ENCODE results near the gene ZNF773.
"Not testable (repeated sequence)": the region's sequence is repeated elsewhere in the genome, so short reads cannot be mapped to it uniquely, and the experiment has no call there.

The ZNF773 gene

GRCh38 chr19:57506163-57506562 lies 6.4 kb downstream of the ZNF773 start:
- H2AFZ ChIP-seq (ENCODE audit: low read length, unreplicated experiment) = no peak overlapping the region
- H3K36me3 ChIP-seq (ENCODE audit: insufficient read depth, low read length) = peaks cover 43% of the 10 kb centered on the region
- no peak overlapping the region for H3K27ac ChIP-seq (ENCODE audit: low read depth, low read length)
- H3K4me1 ChIP-seq (ENCODE audit: control insufficient read depth, insufficient read depth, low read length, unreplicated experiment) = no peaks in the 10 kb centered on the region
- H3K27me3 ChIP-seq (ENCODE audit: insufficient read depth, low read length) = no peaks in the 10 kb centered on the region
- H3K79me2 ChIP-seq (ENCODE audit: control insufficient read depth, insufficient read depth, low read length, unreplicated experiment) = peaks cover 18% of the 10 kb centered on the region
- no peak overlapping the region for H3K4me3 ChIP-seq (ENCODE audit: low read depth, low read length)

DNA sequence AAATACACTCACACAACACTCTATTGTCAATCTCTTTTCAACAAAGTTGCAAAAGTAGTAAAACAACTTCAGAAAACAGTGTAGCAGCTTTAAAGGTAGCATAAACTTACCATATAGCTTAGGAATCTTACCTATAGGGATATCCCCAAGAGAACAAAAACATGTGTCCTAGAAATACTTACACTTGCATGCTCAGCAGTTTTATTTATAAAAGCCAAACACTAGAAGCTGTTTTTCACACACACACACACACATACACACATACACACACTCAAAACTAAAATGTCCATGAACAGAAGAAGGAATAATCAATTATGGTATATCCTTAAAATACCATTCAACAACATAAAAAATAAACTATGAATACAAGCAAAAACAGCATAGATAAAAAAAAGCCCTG lies 11.7 kb downstream of the ZNF773 start:
- Histone ChIP-seq H3K36me3 (ENCODE audit: insufficient read depth, low read length) (peaks cover 47% of the 10 kb centered on the region), H3K79me2 (ENCODE audit: control insufficient read depth, insufficient read depth, low read length, unreplicated experiment) (no peaks in the 10 kb centered on the region), H3K27ac (ENCODE audit: low read depth, low read length) (no peak overlapping the region)

DNA sequence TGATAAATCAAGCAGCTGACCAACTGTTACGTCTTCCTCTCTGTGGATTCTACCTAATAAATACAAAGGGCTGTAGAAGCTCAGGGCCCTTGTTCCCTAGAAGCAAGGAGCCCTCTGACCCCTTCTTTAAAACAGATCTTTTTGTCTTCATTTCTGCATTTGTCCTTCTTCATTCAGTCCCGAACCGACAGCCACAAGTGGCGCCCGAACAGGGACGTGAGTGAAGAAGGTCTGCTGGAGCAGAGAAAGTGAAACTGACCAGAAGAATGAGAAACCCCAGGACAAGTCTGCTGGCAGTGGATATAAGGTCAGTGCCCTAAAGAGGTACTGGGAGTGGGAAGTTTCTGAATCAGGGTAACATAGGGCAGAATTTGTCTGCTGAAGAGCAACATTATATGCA lies 13.1 kb downstream of the ZNF773 start:
- no peaks in the 10 kb centered on the region for H3K79me2 ChIP-seq (ENCODE audit: control insufficient read depth, insufficient read depth, low read length, unreplicated experiment)
- H3K4me1 ChIP-seq (ENCODE audit: control insufficient read depth, insufficient read depth, low read length, unreplicated experiment) = no peaks in the 10 kb centered on the region
- no peak overlapping the region for H3K27ac ChIP-seq (ENCODE audit: low read depth, low read length)
- H2AFZ ChIP-seq (ENCODE audit: low read length, unreplicated experiment) = no peak overlapping the region
- peaks cover 36% of the 10 kb centered on the region for H3K36me3 ChIP-seq (ENCODE audit: insufficient read depth, low read length)
- no peaks in the 10 kb centered on the region for H3K27me3 ChIP-seq (ENCODE audit: insufficient read depth, low read length)
- H3K4me3 ChIP-seq (ENCODE audit: low read depth, low read length) = no peak overlapping the region

More for the DNA sequence above, 11.7 kb downstream of the ZNF773 start:
- Histone ChIP-seq H2AFZ (ENCODE audit: low read length, unreplicated experiment) (no peak overlapping the region), H3K4me3 (ENCODE audit: low read depth, low read length) (no peak overlapping the region), H3K27me3 (ENCODE audit: insufficient read depth, low read length) (no peaks in the 10 kb centered on the region), H3K4me1 (ENCODE audit: control insufficient read depth, insufficient read depth, low read length, unreplicated experiment) (no peaks in the 10 kb centered on the region)

GRCh38 chr19:57515255-57515654 lies 15.5 kb downstream of the ZNF773 start:
- Histone ChIP-seq H3K27ac (ENCODE audit: low read depth, low read length) (no peak overlapping the region), H3K27me3 (ENCODE audit: insufficient read depth, low read length) (no peaks in the 10 kb centered on the region), H2AFZ (ENCODE audit: low read length, unreplicated experiment) (no peak overlapping the region), H3K4me1 (ENCODE audit: control insufficient read depth, insufficient read depth, low read length, unreplicated experiment) (no peaks in the 10 kb centered on the region), H3K4me3 (ENCODE audit: low read depth, low read length) (no peak overlapping the region), H3K79me2 (ENCODE audit: control insufficient read depth, insufficient read depth, low read length, unreplicated experiment) (no peaks in the 10 kb centered on the region), H3K36me3 (ENCODE audit: insufficient read depth, low read length) (peaks cover 21% of the 10 kb centered on the region)

- H2AFZ ChIP-seq (ENCODE audit: low read length, unreplicated experiment); H3K4me1 ChIP-seq (ENCODE audit: control insufficient read depth, insufficient read depth, low read length, unreplicated experiment); H3K4me3 ChIP-seq (ENCODE audit: low read depth, low read length); H3K79me2 ChIP-seq (ENCODE audit: control insufficient read depth, insufficient read depth, low read length, unreplicated experiment); H3K27me3 ChIP-seq (ENCODE audit: insufficient read depth, low read length); H3K27ac ChIP-seq (ENCODE audit: low read depth, low read length): not testable (repeated sequence)
- H3K36me3 ChIP-seq (ENCODE audit: insufficient read depth, low read length) = peaks cover 15% of the 10 kb centered on the region
These were observed 18.3 kb downstream of the ZNF773 start for GRCh38 chr19:57518021-57518420.

DNA sequence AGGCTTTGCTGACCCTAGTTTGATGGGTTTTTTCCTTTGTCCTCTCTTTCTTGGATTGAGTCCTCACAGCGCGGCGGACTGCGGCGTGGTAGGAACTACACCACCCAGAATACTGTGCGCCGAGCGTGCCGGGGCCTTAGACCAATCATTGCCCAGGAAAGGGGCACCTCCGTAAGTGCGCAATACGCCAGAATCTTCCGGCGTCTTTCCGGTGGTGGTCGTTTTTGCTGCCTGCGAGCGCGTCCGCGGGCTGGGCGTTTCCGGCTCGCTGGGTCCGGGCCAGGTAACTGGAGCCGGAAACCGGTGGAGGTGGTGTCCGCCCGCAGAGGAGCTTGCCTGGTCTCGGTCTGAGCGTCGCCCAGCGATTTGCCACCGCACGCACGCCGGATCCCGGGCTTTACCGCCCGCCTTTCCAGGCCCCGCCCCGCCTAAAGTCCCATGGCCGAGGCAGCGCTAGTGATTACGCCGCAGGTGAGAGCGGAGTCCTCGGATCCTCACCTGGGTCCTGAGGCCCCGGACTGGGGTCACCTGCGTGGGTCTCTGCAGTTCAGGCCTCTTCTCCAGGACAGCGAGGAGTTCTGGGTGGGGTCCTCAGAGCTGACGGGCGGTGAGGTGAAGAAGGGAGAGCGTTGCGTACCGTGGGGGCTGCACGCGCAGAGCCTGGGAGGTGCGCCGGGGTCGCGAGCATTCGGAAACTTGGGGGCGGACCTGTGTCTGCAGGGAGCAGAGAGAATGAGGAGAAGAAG lies 27.6 kb downstream of the ZNF773 start, which contains the start of gene ZNF549:
TSS of gene ZNF549 (plus strand) at position 221 of the 746 bp plus-strand sequence. CDS start at position 439, 218 bp downstream.
- peak within 1 kb of the TSS; percentile 74 for H2AFZ ChIP-seq (ENCODE audit: low read length, unreplicated experiment)
- H3K4me3 ChIP-seq (ENCODE audit: low read depth, low read length) = peak within 1 kb of the TSS; percentile 88
- no peaks in the 10 kb centered on the region for H3K27me3 ChIP-seq (ENCODE audit: insufficient read depth, low read length)
- peaks cover 19% of the 10 kb centered on the region for H3K36me3 ChIP-seq (ENCODE audit: insufficient read depth, low read length)
- H3K79me2 ChIP-seq (ENCODE audit: control insufficient read depth, insufficient read depth, low read length, unreplicated experiment) = peaks cover 16% of the 10 kb centered on the region
- peaks cover 6% of the 10 kb centered on the region for H3K4me1 ChIP-seq (ENCODE audit: control insufficient read depth, insufficient read depth, low read length, unreplicated experiment)
- no peak within 1 kb of the TSS for H3K27ac ChIP-seq (ENCODE audit: low read depth, low read length)

- Histone ChIP-seq H3K27ac (ENCODE audit: low read depth, low read length) (no peak overlapping the region), H3K79me2 (ENCODE audit: control insufficient read depth, insufficient read depth, low read length, unreplicated experiment) (no peaks in the 10 kb centered on the region), H3K27me3 (ENCODE audit: insufficient read depth, low read length) (no peaks in the 10 kb centered on the region), H3K4me1 (ENCODE audit: control insufficient read depth, insufficient read depth, low read length, unreplicated experiment) (no peaks in the 10 kb centered on the region), H2AFZ (ENCODE audit: low read length, unreplicated experiment) (no peak overlapping the region), H3K36me3 (ENCODE audit: insufficient read depth, low read length) (peaks cover 77% of the 10 kb centered on the region), H3K4me3 (ENCODE audit: low read depth, low read length) (no peak overlapping the region)
These were observed 38.3 kb downstream of the ZNF773 start for GRCh38 chr19:57537953-57538547.

- Histone ChIP-seq H2AFZ (ENCODE audit: low read length, unreplicated experiment) (no peak overlapping the region), H3K27ac (ENCODE audit: low read depth, low read length) (no peak overlapping the region), H3K4me1 (ENCODE audit: control insufficient read depth, insufficient read depth, low read length, unreplicated experiment) (no peaks in the 10 kb centered on the region), H3K4me3 (ENCODE audit: low read depth, low read length) (no peak overlapping the region), H3K79me2 (ENCODE audit: control insufficient read depth, insufficient read depth, low read length, unreplicated experiment) (no peaks in the 10 kb centered on the region), H3K27me3 (ENCODE audit: insufficient read depth, low read length) (no peaks in the 10 kb centered on the region), H3K36me3 (ENCODE audit: insufficient read depth, low read length) (peaks cover 93% of the 10 kb centered on the region)
These were observed 46.8 kb downstream of the ZNF773 start for GRCh38 chr19:57546513-57546912.

DNA sequence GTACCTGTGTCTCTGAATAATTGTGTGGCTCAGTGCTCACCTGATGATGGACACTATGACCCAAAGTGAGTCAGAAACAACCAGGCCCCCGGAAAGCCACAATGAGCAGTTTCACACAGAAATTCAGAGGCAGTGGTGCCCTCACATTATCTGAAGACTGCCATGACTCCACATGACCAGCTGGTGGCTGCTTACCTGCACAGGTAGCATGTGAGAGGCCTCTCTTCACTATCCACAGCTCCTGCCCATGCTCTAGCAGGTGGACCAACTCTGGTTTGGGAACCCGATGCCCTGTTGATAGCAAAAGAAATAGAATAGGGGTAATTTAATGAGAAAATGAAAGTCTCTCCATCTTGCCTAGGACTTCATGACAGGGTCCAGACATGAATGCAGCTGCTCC lies 52.7 kb downstream of the ZNF773 start:
- H3K4me1 ChIP-seq (ENCODE audit: control insufficient read depth, insufficient read depth, low read length, unreplicated experiment) = no peaks in the 10 kb centered on the region
- H3K27ac ChIP-seq (ENCODE audit: low read depth, low read length) = no peak overlapping the region
- H3K27me3 ChIP-seq (ENCODE audit: insufficient read depth, low read length) = no peaks in the 10 kb centered on the region
- peaks cover 87% of the 10 kb centered on the region for H3K36me3 ChIP-seq (ENCODE audit: insufficient read depth, low read length)
- H3K4me3 ChIP-seq (ENCODE audit: low read depth, low read length) = no peak overlapping the region
- H2AFZ ChIP-seq (ENCODE audit: low read length, unreplicated experiment) = no peak overlapping the region
- H3K79me2 ChIP-seq (ENCODE audit: control insufficient read depth, insufficient read depth, low read length, unreplicated experiment) = peaks cover 6% of the 10 kb centered on the region

- Histone ChIP-seq H3K4me1 (ENCODE audit: control insufficient read depth, insufficient read depth, low read length, unreplicated experiment) (peaks cover 8% of the 10 kb centered on the region), H2AFZ (ENCODE audit: low read length, unreplicated experiment) (no peak overlapping the region), H3K27me3 (ENCODE audit: insufficient read depth, low read length) (no peaks in the 10 kb centered on the region), H3K4me3 (ENCODE audit: low read depth, low read length) (no peak overlapping the region), H3K79me2 (ENCODE audit: control insufficient read depth, insufficient read depth, low read length, unreplicated experiment) (peaks cover 20% of the 10 kb centered on the region), H3K36me3 (ENCODE audit: insufficient read depth, low read length) (peaks cover 37% of the 10 kb centered on the region), H3K27ac (ENCODE audit: low read depth, low read length) (no peak overlapping the region)
These were observed 57.9 kb downstream of the ZNF773 start for GRCh38 chr19:57557659-57558058.
